ENCODE results near the gene ZNF674. TPM values are rescaled to one million over a fixed set of nuclear protein-coding genes. Genes with fewer than 3 reads are reported as not detected.

The ZNF674 gene
- total and polyA plus RNA-seq, 2 donors (not counting 1 experiment from before 2014, with no cell fraction given): 0.84 to 2.3 TPM

DNA sequence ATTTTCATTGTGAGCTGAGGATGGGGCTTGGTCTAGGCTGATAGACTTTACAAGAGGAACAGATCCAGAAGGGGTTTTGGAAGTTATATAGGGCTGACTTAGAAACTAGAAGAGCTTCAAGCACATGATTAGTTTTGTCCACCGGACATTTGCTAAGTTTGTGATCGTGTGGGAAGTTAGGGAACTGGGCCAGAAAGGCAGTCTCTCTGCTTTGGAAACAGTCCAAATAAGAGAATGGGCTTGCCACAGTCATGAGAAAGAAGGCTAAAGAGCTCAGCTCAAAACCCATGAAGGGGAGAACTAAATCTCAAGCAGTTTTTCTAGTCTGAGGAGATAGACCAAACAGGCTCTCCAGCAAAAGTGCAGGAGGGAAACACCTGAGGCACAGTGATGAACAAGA is 67.8 kb downstream of the ZNF674 start:
- ATAC-seq (ENCODE audit: low read depth) (no peak), DNase-seq (no peak)
- no peaks in the 10 kb centered on the region for H3K4me1 Mint-ChIP-seq
- H3K27ac Mint-ChIP-seq: no peak overlapping the region
- 28% methylated on average over 2 of the region's 2 CpGs for WGBS (ENCODE audit: insufficient coverage)
- H4K20me1 ChIP-seq (ENCODE audit: control insufficient read depth, insufficient read depth, low read length, poor library complexity, severe bottlenecking): no peaks in the 10 kb centered on the region
- H3K9me3 ChIP-seq (ENCODE audit: control extremely low read depth in 1 of 3, control insufficient read depth in 2 of 3, insufficient read depth in 1 of 3, low read length in 2 of 3): peaks cover 0 to 3% (median 0%) of the 10 kb centered on the region in 3 donors
- peaks cover 2% of the 10 kb centered on the region for H3K9me3 Mint-ChIP-seq (ENCODE audit: insufficient read depth)
- H2AFZ ChIP-seq (ENCODE audit: insufficient read depth, low read depth, low read length, poor library complexity, severe bottlenecking): no peak overlapping the region
- no peaks in the 10 kb centered on the region for H3K27me3 Mint-ChIP-seq
- H3K4me3 ChIP-seq (ENCODE audit: control extremely low read depth in 1 of 5, extremely low read depth in 1 of 5, insufficient read depth in 1 of 5, low read depth in 2 of 5, low read length in 4 of 5): no peak overlapping the region
- ChIA-PET CTCF (no interaction called here), POLR2A (no interaction called here)
- H3K79me2 ChIP-seq (ENCODE audit: control insufficient read depth, insufficient read depth, low read length): no peaks in the 10 kb centered on the region
- no peak overlapping the region for H3K9ac ChIP-seq (ENCODE audit: low read length)
- no peaks in the 10 kb centered on the region for H3K36me3 ChIP-seq (replicated peaks in 1 of 2; ENCODE audit: control extremely low read depth in 1 of 2, control insufficient read depth in 1 of 2, extremely low read depth in 1 of 2, insufficient read depth in 2 of 2, low read length in 1 of 2)
- intact Hi-C loops (cut with micrococcal nuclease): no loop called here
- no peak overlapping the region for H3K27ac ChIP-seq (ENCODE audit: low read length in 2 of 2)
- H3K4me1 ChIP-seq (ENCODE audit: control insufficient read depth in 2 of 2, insufficient read depth in 2 of 2, low read length in 2 of 2): no peaks in the 10 kb centered on the region
- H3K27me3 ChIP-seq (replicated peaks in 1 of 4; ENCODE audit: control extremely low read depth in 1 of 4, control insufficient read depth in 3 of 4, insufficient read depth in 4 of 4, low read length in 3 of 4): no peaks in the 10 kb centered on the region
- H3K4me3 Mint-ChIP-seq: no peak overlapping the region
- H3K4me2 ChIP-seq (replicated peaks; ENCODE audit: low read depth, low read length, poor library complexity, severe bottlenecking): no peak overlapping the region
- TF ChIP-seq, protein P1, sequence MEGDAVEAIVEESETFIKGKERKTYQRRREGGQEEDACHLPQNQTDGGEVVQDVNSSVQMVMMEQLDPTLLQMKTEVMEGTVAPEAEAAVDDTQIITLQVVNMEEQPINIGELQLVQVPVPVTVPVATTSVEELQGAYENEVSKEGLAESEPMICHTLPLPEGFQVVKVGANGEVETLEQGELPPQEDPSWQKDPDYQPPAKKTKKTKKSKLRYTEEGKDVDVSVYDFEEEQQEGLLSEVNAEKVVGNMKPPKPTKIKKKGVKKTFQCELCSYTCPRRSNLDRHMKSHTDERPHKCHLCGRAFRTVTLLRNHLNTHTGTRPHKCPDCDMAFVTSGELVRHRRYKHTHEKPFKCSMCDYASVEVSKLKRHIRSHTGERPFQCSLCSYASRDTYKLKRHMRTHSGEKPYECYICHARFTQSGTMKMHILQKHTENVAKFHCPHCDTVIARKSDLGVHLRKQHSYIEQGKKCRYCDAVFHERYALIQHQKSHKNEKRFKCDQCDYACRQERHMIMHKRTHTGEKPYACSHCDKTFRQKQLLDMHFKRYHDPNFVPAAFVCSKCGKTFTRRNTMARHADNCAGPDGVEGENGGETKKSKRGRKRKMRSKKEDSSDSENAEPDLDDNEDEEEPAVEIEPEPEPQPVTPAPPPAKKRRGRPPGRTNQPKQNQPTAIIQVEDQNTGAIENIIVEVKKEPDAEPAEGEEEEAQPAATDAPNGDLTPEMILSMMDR (IDR thresholded peaks at IDR 0.05): no peak
- no peak for TF ChIP-seq EZH2 (IDR thresholded peaks at IDR 0.05; ENCODE audit: borderline replicate concordance, insufficient read depth, low read depth, low read length, poor library complexity, severe bottlenecking)

DNA sequence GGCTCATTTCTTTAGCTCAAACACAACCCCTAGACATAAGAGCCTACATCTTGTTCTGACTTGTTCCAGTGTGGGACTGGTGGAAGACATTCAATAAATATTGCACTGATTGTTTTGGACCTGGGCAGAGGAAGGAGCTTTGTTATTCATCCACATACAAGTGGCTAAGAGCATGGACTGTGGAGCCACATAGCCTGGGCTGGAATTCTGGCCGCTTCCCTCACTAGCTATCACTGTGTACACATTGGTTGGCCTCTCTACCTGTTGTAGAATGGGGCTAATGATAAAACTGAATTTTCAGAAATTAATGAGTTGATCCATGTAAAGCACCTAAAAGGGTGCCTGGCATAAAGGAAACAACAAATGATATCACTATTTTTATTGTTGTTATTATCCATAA is 80.0 kb downstream of the ZNF674 start:
- Histone ChIP-seq H2AFZ (ENCODE audit: insufficient read depth, low read depth, low read length, poor library complexity, severe bottlenecking) (no peak overlapping the region), H3K27ac (ENCODE audit: low read length in 2 of 2) (no peak overlapping the region), H3K4me2 (replicated peaks; ENCODE audit: low read depth, low read length, poor library complexity, severe bottlenecking) (no peak overlapping the region), H3K9me3 (ENCODE audit: control extremely low read depth in 1 of 3, control insufficient read depth in 2 of 3, insufficient read depth in 1 of 3, low read length in 2 of 3) (no peaks in the 10 kb centered on the region), H3K4me3 (ENCODE audit: control extremely low read depth in 1 of 5, extremely low read depth in 1 of 5, insufficient read depth in 1 of 5, low read depth in 2 of 5, low read length in 4 of 5) (no peak overlapping the region), H3K36me3 (replicated peaks in 1 of 2; ENCODE audit: control extremely low read depth in 1 of 2, control insufficient read depth in 1 of 2, extremely low read depth in 1 of 2, insufficient read depth in 2 of 2, low read length in 1 of 2) (peaks cover 1 to 16% of the 10 kb centered on the region in 2 experiments), H3K79me2 (ENCODE audit: control insufficient read depth, insufficient read depth, low read length) (no peaks in the 10 kb centered on the region), H3K4me1 (ENCODE audit: control insufficient read depth in 2 of 2, insufficient read depth in 2 of 2, low read length in 2 of 2) (peaks cover 3 to 13% of the 10 kb centered on the region in 2 donors), H3K27me3 (replicated peaks in 1 of 4; ENCODE audit: control extremely low read depth in 1 of 4, control insufficient read depth in 3 of 4, insufficient read depth in 4 of 4, low read length in 3 of 4) (no peaks in the 10 kb centered on the region), H4K20me1 (ENCODE audit: control insufficient read depth, insufficient read depth, low read length, poor library complexity, severe bottlenecking) (no peaks in the 10 kb centered on the region), H3K9ac (ENCODE audit: low read length) (no peak overlapping the region)
- WGBS (ENCODE audit: insufficient coverage): no CpG with 5 or more reads among the region's 1 CpG
- no peak overlapping the region for H3K27ac Mint-ChIP-seq
- ChIA-PET CTCF (no interaction called here), POLR2A (no interaction called here)
- DNase-seq: no peak
- peaks cover 16% of the 10 kb centered on the region for H3K4me1 Mint-ChIP-seq
- ATAC-seq (ENCODE audit: low read depth): no peak
- no peak for TF ChIP-seq EZH2 (IDR thresholded peaks at IDR 0.05; ENCODE audit: borderline replicate concordance, insufficient read depth, low read depth, low read length, poor library complexity, severe bottlenecking)
- TF ChIP-seq, protein P1 (IDR thresholded peaks at IDR 0.05): no peak
- intact Hi-C loops (cut with micrococcal nuclease): no loop called here
- H3K9me3 Mint-ChIP-seq (ENCODE audit: insufficient read depth): no peaks in the 10 kb centered on the region
- no peaks in the 10 kb centered on the region for H3K27me3 Mint-ChIP-seq
- H3K4me3 Mint-ChIP-seq: no peak overlapping the region
